GM19397 (cell line): ENCODE data around the gene FAIM.
"Not testable (repeated sequence)": the region's sequence is repeated elsewhere in the genome, so short reads cannot be mapped to it uniquely, and the experiment has no call there.

Experiments
- ATAC-seq: cut with Tn5 transposase; IDR thresholded peaks from one replicate; pipeline ENCODE4 v1.9.1; 2021; ENCODE audit warnings: mild to moderate bottlenecking, moderate library complexity; ENCODE audit not compliant: unreplicated experiment

Gene FAIM

DNA sequence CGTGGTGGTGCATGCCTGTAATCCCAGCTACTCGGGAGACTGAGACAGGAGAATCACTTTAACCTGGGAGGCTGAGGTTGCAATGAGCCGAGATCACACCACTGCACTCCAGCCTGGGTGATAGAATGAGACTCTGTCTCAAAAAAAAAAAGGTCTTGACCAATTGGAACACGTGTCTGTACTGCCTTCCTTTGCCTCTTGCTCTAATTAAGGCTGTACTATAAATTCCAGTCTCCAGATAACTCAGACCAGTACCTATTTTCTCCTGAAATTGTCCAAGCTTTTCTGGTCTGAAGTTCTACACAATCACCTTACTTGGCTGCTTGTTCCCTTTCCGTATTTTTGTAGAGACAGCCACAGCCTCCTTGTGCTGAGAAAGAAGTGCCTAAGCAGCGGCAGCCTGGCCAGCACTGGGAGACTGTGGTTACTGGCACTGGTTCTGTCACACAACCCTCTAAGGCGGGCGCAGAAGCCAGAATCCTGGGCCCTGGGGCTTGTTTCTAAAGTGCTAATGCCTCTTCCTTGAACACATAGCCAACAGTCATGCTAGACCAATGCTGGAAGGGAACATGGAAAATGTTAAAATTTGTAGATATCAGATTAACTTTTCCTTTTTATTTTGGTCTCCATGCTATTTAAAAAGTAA is 8.3 kb upstream of the FAIM start:
- ATAC-seq, result no peak

DNA sequence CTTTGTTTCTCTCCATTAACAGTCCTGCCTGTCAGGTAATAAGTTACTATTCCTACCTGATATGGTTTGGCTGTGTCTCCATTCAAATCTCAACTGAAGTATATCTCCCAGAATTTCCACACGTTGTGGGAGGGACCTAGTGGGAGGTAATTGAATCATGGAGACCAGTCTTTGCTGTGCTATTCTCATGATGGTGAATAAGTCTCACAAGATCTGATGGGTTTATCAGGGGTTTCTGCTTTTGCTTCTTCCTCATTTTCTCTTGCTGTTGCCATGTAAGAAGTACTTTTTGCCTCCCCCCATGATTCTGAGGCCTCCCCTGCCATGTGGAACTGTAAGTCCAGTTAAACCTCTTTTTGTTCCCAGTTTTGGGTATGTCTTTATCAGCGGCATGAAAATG is 6.9 kb upstream of the FAIM start:
- not testable (repeated sequence) for ATAC-seq

DNA sequence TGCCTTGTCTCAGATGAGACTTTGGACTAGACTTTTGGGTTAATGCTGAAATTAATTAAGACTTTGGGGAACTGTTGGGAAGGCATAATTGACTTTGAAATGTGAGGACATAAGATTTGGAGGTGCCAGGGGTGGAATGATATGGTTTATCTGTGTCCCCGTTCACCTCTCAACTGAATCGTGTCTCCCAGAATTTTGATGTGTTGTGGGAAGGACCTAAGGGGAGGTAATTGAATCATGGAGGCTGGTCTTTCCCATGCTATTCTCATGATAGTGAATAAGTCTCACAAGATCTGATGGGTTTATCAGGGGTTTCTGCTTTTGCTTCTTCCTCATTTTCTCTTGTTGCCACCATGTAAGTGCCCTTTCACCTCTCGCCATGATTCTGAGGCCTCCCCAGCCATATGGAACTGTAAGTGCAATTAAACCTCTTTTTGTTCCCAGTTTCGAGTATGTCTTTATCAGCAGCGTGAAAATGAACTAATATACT is 4.4 kb upstream of the FAIM start:
- not testable (repeated sequence) for ATAC-seq

- ATAC-seq, result no peak
Observed at GRCh38 chr3:138609898-138610266, 1.3 kb downstream of the FAIM start.

- no peak for ATAC-seq
Observed at GRCh38 chr3:138615462-138615861, 6.9 kb downstream of the FAIM start.

DNA sequence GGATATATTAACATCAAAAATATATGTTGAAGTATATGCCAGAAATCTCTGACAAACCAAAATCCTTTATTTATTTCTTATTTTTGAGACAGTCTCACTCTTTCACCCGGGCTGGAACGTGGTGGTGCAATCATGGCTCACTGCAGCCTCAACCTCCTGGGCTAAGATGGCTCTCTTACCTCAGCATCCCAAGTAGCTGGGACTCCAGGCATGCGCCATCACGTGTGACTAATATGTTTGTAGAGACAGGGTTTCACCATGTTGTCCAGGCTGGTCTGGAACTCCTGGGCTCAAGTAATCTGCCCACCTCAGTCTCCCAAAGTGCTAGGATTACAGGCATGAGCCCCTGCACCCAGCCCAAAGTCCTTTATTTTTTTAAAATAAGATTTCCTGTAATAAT is 11.9 kb downstream of the FAIM start:
- ATAC-seq, result no peak

DNA sequence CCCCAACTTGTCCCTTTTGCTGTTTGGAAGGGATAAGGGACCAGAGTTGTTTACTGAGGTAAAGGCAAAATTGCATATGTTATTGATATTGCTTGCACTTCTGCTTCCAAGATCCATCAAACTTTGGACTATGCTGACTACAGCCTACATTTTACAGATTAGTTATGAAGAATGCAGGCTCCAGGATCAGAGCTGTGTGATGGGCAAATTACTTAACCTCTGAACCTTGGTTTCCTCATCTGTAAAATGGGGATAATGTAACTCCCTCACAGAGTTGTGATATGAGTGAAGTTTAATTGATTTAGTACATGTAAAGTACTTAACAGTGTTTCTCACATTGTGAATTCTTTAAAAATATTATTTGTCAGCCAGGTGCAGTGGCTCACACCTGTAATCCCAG is 15.9 kb downstream of the FAIM start:
- no peak for ATAC-seq

- ATAC-seq, result no peak
Observed at GRCh38 chr3:138625707-138626365, 17.3 kb downstream of the FAIM start.

- ATAC-seq, result no peak
Observed at GRCh38 chr3:138629526-138629925, 21.0 kb downstream of the FAIM start.

GRCh38 chr3:138638641-138639040 is 30.1 kb downstream of the FAIM start:
- ATAC-seq, result no peak

- ATAC-seq, result no peak
Observed at GRCh38 chr3:138640537-138640936, 32.0 kb downstream of the FAIM start.

DNA sequence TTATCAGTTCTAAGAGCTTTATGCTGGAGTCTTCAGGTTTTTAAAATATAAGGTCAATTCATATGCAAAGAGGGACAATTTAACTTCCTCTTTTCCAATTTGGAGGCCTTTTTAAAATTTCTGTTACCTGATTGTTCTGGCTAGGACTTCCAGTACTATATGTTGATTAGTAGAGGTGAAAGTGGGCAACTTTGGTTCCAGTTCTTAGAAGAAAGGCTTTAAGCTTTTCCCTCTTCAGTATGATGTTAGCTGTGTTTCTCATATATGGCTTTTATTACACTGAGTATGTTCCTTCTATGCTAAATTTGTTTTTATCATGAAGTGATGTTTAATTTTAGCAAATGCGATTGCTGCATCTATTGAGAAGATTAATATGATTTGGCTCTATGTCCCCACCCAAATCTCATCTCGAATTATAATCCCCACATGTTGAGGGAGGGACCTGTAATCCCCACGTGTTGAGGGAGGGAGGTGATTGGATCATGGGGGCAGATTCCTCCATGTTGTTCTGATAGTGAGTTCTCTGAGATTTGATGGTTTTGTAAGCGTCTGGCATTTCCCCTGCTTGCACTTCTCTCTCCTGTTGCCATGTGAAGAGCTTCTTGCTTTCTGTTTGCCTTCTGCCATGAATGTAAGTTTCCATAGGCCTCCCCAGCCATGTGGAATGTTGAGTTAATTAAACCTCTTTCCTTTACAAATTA is 33.8 kb downstream of the FAIM start:
- ATAC-seq, result no peak

DNA sequence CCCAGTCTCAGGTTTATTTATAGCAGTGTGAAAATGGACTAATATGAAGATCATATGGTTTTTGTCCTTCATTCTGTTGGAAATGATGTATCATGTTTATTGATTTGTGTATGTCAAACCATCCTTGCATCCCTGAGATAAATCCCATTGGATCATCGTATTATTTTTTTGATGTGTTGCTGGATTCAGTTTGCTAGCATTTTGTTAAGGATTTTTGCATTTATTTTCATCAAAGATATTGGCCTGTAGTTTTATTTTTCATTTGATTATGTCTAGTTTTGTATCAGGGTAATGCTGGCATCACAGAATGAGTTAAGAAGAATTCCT is 34.3 kb downstream of the FAIM start:
- ATAC-seq, result no peak

- no peak for ATAC-seq
Observed at GRCh38 chr3:138646008-138646407, 37.4 kb downstream of the FAIM start.

GRCh38 chr3:138646513-138646912 is 37.9 kb downstream of the FAIM start:
- no peak for ATAC-seq

- no peak for ATAC-seq
Observed at GRCh38 chr3:138649134-138649533, 40.6 kb downstream of the FAIM start.

GRCh38 chr3:138653567-138653966 is 45.0 kb downstream of the FAIM start:
- ATAC-seq, result no peak

GRCh38 chr3:138657508-138657907 is 48.9 kb downstream of the FAIM start:
- no peak for ATAC-seq

DNA sequence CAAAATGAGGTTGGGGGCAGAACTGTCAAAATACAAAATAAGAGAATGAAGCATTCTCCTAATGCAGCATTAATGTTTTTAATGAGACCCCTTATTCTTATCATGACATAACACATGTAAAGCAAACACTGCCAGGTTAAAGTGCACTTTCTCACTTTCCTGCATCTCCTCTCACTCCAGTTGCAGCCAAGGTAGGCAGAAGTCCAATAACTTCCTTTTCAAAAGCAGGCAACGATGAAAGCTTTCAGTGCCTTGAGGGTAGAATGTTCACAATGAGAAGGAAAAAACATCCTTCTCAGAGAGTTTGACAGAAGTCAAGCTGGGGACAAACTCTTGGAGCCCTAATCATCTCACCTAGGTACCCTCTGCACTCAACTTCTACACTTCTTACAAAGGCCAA is 59.5 kb downstream of the FAIM start:
- no peak for ATAC-seq

DNA sequence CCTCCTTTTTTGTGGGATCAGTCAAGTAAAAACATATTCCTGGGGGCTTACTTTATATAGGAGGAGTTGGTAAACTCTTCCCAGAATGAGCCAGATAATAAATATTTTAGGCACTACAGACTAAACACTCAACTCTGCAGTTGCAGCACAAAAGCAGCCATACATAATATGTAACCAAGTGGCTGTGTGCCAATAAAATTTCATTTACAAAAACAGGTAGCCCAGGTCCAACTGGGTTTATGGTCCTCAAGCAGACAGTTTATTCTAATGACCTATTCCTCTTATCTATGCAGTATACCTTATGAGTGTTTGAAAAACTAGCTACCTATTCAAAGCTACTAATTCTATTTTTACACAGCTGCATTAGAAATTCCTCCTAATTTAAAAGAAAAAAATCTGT is 61.8 kb downstream of the FAIM start:
- no peak for ATAC-seq

DNA sequence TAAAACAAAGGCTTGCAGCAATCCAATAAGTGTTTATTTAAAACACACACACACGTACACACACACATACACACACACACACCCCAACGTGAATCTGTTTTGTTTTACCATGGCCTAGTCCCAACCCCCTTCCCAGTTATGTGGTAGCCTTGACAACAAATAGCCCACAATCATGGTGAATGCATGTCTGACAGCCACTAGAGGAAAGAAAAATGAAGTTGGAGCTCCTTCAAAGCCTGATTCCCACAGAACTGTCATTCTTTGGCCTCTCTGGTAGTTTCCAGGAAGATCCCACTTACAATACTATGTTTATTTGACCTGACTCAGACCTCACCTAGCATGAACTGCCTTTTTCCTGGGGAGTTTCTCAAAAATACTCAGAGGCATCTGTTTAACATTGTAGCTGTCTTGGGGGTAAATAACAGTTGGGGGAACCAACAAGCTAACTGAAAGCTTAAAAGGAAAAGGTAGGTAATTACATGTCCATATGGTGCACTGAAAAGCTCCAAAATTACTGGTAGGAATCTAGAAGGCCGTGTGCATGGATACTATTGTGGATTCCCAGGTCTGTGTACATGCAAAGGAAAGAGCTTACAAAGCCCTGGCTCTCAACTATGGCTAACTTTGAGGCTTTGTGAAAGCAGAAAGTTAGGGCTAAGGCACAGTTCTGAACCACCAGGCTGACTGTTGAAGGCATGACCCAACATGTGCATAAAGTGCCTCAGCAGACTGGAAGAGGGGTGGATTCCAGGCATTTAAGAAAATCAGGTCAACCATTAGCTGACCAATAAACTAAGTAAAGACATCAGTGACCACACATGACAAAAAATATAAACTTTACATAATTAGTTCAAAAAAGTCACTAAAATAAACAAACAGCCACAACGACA is 65.3 kb downstream of the FAIM start:
- ATAC-seq, result no peak
